Thymus (tissue), 11 donors: Measurements from ENCODE around the gene TAB2. TPM values are rescaled to one million over a fixed set of nuclear protein-coding genes. Genes with fewer than 3 reads are reported as not detected.

Source experiments
- DNase-seq, 9 donors: peaks; one replicate each; pipeline ENCODE4 v3.0.0-alpha.2; 2013; ENCODE audit warnings: low spot score in 9 of 9, low read depth in 6 of 9, missing footprints in 1 of 9
- H3K27ac ChIP-seq, 2 donors: one replicate each; pipeline ENCODE4 v1.5.1; 2013; ENCODE audit warnings: control low read depth in 1 of 2, low read depth in 1 of 2, low read length in 1 of 2, mild to moderate bottlenecking in 1 of 2, moderate library complexity in 1 of 2
- H3K27me3 ChIP-seq, 2 donors: one replicate each; pipeline ENCODE4 v1.5.1; 2013; ENCODE audit warnings: low read length in 1 of 2; ENCODE audit not compliant: control insufficient read depth in 2 of 2, insufficient read depth in 1 of 2
- H3K36me3 ChIP-seq, 2 donors: one replicate each; pipeline ENCODE4 v1.5.1; 2013; ENCODE audit warnings: low read length in 1 of 2, mild to moderate bottlenecking in 1 of 2, moderate library complexity in 1 of 2; ENCODE audit not compliant: control insufficient read depth in 2 of 2, insufficient read depth in 2 of 2
- H3K4me1 ChIP-seq, 2 donors: one replicate each; pipeline ENCODE4 v1.5.1; 2013; ENCODE audit warnings: low read length in 2 of 2; ENCODE audit not compliant: control insufficient read depth in 2 of 2, insufficient read depth in 2 of 2
- H3K4me3 ChIP-seq, 2 donors: one replicate each; pipeline ENCODE4 v1.5.1; 2013; ENCODE audit warnings: low read length in 2 of 2, control low read depth in 1 of 2, mild to moderate bottlenecking in 1 of 2
- H3K9me3 ChIP-seq, 2 donors: one replicate each; pipeline ENCODE4 v1.5.1; 2013; ENCODE audit warnings: low read length in 1 of 2, mild to moderate bottlenecking in 1 of 2; ENCODE audit not compliant: control insufficient read depth in 2 of 2, insufficient read depth in 1 of 2
- WGBS: extraction: QIAGEN DNeasy Blood & Tissue Kit; methylation state at CpG from one replicate; pipeline ENCODE4 v1.1.7; 2013; 5-methylcytosine and 5-hydroxymethylcytosine counted together
- polyA plus RNA-seq: library from polyadenylated mRNA; stranded (reverse); fragments of 200-250 nt; gene quantifications from one replicate; pipeline ENCODE4 v1.2.3, GENCODE V29; 2013
- total RNA-seq: library from RNA; stranded (reverse); fragments of 120-200 nt; gene quantifications from one replicate; pipeline ENCODE4 v1.2.4, GENCODE V29; 2013
- donor health status: healthy.

TAB2 gene
- total and polyA plus RNA-seq, 2 donors = 30.8 to 34.3 TPM

- H3K36me3 ChIP-seq = no peaks in the 10 kb centered on the region
- WGBS = 93% methylated on average over 5 of the region's 5 CpGs
- no peaks in the 10 kb centered on the region for H3K4me1 ChIP-seq
Measured at GRCh38 chr6:149421132-149421531, 103.6 kb downstream of the TAB2 start.

GRCh38 chr6:149422581-149422980 lies 105.1 kb downstream of the TAB2 start:
- H3K4me3 ChIP-seq = no peak overlapping the region
- H3K27ac ChIP-seq = no peak overlapping the region
- 98% methylated on average over 4 of the region's 4 CpGs for WGBS

More at GRCh38 chr6:149421132-149421531, 103.6 kb downstream of the TAB2 start:
- DNase-seq = no peak
- Histone ChIP-seq H3K4me3 (no peak overlapping the region), H3K27ac (no peak overlapping the region), H3K27me3 (no peaks in the 10 kb centered on the region), H3K9me3 (peaks cover 0 to 3% of the 10 kb centered on the region in 2 donors)

GRCh38 chr6:149423964-149424440 lies 106.5 kb downstream of the TAB2 start:
- Histone ChIP-seq H3K27ac (no peak overlapping the region), H3K36me3 (no peaks in the 10 kb centered on the region), H3K4me1 (no peaks in the 10 kb centered on the region), H3K9me3 (peaks cover 0 to 3% of the 10 kb centered on the region in 2 donors), H3K4me3 (no peak overlapping the region), H3K27me3 (no peaks in the 10 kb centered on the region)
- WGBS = 97% methylated on average over 7 of the region's 7 CpGs
- DNase-seq = no peak

More at GRCh38 chr6:149422581-149422980, 105.1 kb downstream of the TAB2 start:
- Histone ChIP-seq H3K27me3 (no peaks in the 10 kb centered on the region), H3K9me3 (peaks cover 0 to 3% of the 10 kb centered on the region in 2 donors), H3K36me3 (no peaks in the 10 kb centered on the region), H3K4me1 (no peaks in the 10 kb centered on the region)
- no peak for DNase-seq

- no peak overlapping the region for H3K27ac ChIP-seq
- H3K4me1 ChIP-seq = no peaks in the 10 kb centered on the region
- no peaks in the 10 kb centered on the region for H3K36me3 ChIP-seq
- H3K27me3 ChIP-seq = no peaks in the 10 kb centered on the region
- H3K9me3 ChIP-seq = peaks cover 0 to 3% of the 10 kb centered on the region in 2 donors
- WGBS = 98% methylated on average over 8 of the region's 8 CpGs
- DNase-seq = no peak
- H3K4me3 ChIP-seq = no peak overlapping the region
Measured at GRCh38 chr6:149425224-149425623, 107.7 kb downstream of the TAB2 start.

- 97% methylated on average over 5 of the region's 5 CpGs for WGBS
- H3K27ac ChIP-seq = no peak overlapping the region
- no peaks in the 10 kb centered on the region for H3K36me3 ChIP-seq
- peaks cover 0 to 3% of the 10 kb centered on the region in 2 donors for H3K9me3 ChIP-seq
- no peak for DNase-seq
- no peak overlapping the region for H3K4me3 ChIP-seq
- H3K27me3 ChIP-seq = no peaks in the 10 kb centered on the region
- no peaks in the 10 kb centered on the region for H3K4me1 ChIP-seq
Measured at GRCh38 chr6:149425754-149426153, 108.2 kb downstream of the TAB2 start.

- Histone ChIP-seq H3K27me3 (no peaks in the 10 kb centered on the region), H3K36me3 (no peaks in the 10 kb centered on the region), H3K4me3 (no peak overlapping the region), H3K9me3 (peaks cover 0 to 3% of the 10 kb centered on the region in 2 donors), H3K4me1 (peaks cover 0 to 10% of the 10 kb centered on the region in 2 donors), H3K27ac (no peak overlapping the region)
- 99% methylated on average over 4 of the region's 4 CpGs for WGBS
- no peak for DNase-seq
Measured at GRCh38 chr6:149428606-149429005, 111.1 kb downstream of the TAB2 start.

- H3K9me3 ChIP-seq = peaks cover 0 to 3% of the 10 kb centered on the region in 2 donors
- H3K36me3 ChIP-seq = no peaks in the 10 kb centered on the region
- WGBS = 97% methylated on average over 26 of the region's 26 CpGs
- no peak for DNase-seq
- H3K27me3 ChIP-seq = no peaks in the 10 kb centered on the region
- no peak overlapping the region for H3K27ac ChIP-seq
- H3K4me3 ChIP-seq = no peak overlapping the region
- H3K4me1 ChIP-seq = peaks cover 0 to 10% of the 10 kb centered on the region in 2 donors
Measured at GRCh38 chr6:149429427-149430360, 112.2 kb downstream of the TAB2 start.

GRCh38 chr6:149431905-149432775 lies 114.6 kb downstream of the TAB2 start:
- Histone ChIP-seq H3K9me3 (no peaks in the 10 kb centered on the region), H3K36me3 (no peaks in the 10 kb centered on the region), H3K4me1 (peaks cover 0 to 10% of the 10 kb centered on the region in 2 donors), H3K27ac (no peak overlapping the region), H3K27me3 (no peaks in the 10 kb centered on the region), H3K4me3 (no peak overlapping the region)
- WGBS = 43% methylated on average over 19 of the region's 19 CpGs
- DNase-seq = peak; percentile 65 to 93 (median 77)
